HUDEP-2 (cell line): Measurements from ENCODE around the gene GSX2.
"Not testable (repeated sequence)": the region's sequence is repeated elsewhere in the genome, so short reads cannot be mapped to it uniquely, and the experiment has no call there.

Source experiments
- DNase-seq, 76 experiments: peaks; one replicate each; lab custom pipeline; 2025; ENCODE audit not compliant: unreplicated experiment in 76 of 76; lab: John Stamatoyannopoulos, UW

The GSX2 gene

DNA sequence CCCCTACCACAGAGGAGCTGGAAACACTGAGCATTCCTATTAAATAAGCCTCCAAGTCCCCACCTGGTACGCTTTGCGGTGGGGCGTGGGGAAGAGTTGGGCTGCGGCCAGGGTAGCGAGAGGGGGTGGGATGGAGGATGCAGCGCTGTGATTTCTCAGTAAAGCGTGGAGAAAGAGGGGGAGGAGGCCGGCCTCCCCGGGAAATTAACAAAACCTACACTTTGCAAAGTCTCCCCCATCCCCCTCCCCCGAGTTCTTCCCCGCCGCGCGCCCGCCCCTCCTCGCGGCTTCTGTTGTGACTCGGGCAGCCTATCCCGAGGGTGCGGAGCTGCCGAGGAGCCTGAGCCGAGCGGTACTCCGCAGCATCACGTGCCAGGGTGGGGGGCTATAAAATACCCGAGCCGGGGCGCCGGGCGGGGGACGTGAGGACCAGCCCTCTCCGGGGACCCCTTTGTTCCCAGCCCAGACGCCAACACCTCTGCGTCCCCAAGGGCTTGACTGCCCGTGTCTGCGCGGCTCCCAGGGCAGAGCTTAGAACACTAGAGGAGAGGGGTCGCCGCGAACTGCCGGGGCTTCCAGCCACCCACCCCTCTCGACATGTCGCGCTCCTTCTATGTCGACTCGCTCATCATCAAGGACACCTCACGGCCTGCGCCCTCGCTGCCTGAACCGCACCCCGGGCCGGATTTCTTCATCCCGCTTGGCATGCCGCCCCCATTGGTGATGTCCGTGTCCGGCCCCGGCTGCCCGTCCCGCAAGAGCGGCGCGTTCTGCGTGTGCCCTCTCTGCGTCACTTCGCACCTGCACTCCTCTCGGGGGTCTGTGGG is at the start of gene GSX2:
GSX2 (plus strand) TSS at position 416 of the 827 bp plus-strand sequence; CDS start at position 598, 182 bp downstream.
- no peak for DNase-seq

GRCh38 chr4:54050214-54050904 is 49.6 kb upstream of the GSX2 start:
- no peak for DNase-seq

DNA sequence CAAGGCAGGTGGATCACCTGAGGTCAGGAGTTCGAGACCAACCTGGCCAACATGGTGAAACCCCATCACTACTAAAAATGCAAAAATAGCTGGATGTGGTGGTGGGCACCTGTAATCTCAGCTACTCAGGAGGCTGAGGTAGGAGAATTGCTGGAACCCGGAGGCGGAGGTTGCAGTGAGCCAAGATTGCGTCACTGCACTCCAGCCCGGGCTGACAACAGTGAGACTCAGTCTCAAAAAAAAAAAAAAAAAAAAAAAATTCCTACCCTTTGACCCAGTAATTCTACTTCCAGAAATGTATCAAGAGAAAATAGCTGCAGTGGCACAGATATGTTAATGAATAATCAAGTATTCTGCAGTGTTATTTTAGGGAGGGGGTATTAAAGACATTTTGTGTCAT is 46.6 kb upstream of the GSX2 start:
- DNase-seq = not testable (repeated sequence)

DNA sequence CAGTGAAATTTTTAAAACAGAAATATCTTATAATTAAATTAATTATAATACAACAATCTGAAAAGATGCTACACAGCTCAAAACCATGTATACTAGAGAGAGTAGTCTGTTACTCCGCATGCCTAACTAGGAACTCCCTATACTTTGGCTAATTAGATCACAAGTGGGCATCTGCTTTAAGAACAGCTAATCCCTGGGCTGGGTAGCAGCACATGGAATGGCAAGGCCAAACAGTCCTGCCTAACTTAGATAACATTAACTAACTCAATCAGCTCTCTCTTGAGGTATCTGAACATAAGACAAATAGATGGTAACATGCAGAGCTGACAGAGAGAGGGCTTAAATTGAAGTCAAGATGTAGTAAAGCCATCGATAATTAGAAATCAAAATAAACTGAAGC is 45.5 kb upstream of the GSX2 start:
- DNase-seq = peak in 28 of 76 experiments; percentile 0 to 83 (median 38)

DNA sequence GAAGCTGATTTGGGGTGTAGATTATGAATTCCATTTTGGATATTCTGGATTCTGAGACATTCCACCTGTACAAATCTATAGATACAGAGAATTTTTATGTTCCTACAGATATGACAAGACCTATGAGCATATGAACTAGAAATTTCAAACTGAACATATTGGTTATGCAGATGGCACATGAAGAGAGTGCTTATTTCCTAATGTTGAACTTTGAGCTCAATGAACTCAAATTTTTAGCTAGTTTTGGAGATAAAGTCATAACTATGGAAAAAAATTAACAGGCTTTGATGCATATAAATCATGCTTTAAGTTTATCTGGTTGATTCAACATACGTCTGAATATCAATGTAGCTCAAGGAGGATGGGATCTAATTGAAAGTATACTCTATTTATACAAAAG is 44.5 kb upstream of the GSX2 start:
- DNase-seq = no peak

- no peak for DNase-seq
Measured at GRCh38 chr4:54056360-54056759, 43.6 kb upstream of the GSX2 start.

- DNase-seq = no peak
Measured at GRCh38 chr4:54058171-54058570, 41.8 kb upstream of the GSX2 start.

GRCh38 chr4:54060116-54060515 is 39.8 kb upstream of the GSX2 start:
- DNase-seq = no peak

GRCh38 chr4:54061067-54061466 is 38.9 kb upstream of the GSX2 start:
- DNase-seq = no peak

DNA sequence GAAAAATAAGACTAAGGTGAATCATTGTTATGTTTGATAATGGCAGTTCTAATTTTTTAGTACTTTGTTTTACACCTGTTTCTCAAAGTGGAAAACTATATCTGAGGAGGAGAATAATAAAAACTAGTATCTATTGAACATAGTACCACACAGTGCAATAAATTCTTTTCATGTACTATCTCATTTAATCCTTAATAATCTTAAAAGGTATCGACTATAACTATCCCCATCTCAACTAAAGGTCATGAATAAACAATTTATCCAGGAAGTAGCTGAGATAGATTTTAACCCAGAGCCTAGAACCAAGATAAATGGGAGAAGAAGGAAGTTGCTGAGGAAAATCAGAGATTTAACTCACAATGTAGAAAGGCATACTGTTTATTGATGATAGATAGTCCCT is 38.1 kb upstream of the GSX2 start:
- no peak for DNase-seq

GRCh38 chr4:54062392-54062791 is 37.6 kb upstream of the GSX2 start:
- no peak for DNase-seq

GRCh38 chr4:54063229-54063628 is 36.7 kb upstream of the GSX2 start:
- DNase-seq = peak in 1 of 76 experiments; percentile 21

DNA sequence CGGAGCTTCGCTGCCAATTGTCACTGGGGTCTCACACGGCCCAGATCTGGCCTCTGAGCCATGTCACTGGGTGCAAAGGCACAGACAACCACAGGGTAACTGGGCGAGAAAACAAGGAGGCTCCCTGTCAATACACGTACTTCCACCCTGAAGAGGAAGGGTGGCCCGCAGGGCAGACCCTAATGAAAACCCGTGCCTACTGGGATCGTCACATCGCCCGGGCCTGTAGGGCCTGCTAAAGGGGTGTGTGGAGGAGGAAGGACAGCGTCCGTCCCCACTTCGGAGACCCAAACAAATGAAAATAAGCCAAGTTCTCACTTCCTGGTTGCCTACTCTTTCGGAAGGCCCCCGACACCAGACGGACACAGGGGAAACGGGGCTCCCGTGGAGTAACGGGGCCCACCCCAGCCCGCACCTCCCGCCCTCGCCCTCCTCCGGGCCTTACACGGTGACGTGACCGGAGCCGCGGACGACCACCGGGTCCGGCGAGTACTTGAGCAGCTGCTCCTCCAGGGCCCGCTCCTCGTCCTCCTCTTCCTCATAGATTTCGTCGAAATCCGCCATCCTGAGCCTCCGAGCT is 36.1 kb upstream of the GSX2 start:
- peak in 22 of 76 experiments; percentile 5 to 41 (median 16) for DNase-seq

DNA sequence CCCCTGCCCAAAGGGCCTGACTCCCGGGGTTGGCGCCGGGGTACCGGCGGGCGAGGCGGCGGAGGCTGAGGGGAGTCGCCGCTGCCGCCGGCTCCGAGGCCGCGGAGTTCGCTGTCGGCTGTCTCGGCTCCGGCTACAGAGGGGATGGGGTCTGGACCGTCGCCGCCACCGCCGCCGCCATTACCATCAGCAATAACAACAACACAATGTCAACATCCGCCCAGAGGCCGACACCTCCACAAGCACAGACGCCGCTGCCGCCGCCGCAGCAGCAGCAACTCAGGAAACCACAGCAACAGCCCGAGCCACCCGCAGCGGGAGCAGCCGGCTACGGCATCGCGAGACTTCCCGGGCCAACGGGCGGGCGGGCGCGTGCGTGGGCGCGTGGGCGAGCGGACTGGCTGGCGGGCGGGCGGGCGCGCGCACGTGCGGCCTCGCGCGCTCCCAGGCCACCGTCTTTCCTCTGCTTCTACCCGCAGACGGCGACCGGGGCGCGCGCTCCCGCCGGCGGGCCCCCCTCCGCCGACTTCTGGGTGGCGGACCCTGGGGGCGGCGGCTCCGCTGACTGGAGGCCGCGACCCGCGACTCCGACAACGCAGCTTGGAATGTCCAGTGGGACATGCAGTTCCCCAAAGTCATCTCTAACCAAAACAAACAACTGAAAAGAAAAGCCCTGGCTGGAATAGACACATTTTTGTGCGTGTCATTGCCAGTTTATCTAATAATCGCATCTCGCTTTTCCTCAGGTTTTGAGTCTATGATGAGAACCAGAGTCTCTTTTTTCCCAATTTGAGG is 35.4 kb upstream of the GSX2 start, which contains the start of gene CHIC2:
CHIC2 (minus strand) TSS at position 289 of the 795 bp plus-strand sequence. CDS start 305 bp downstream, outside the sequence.
- DNase-seq = peak in 75 of 76 experiments; percentile 36 to 93 (median 87)

DNA sequence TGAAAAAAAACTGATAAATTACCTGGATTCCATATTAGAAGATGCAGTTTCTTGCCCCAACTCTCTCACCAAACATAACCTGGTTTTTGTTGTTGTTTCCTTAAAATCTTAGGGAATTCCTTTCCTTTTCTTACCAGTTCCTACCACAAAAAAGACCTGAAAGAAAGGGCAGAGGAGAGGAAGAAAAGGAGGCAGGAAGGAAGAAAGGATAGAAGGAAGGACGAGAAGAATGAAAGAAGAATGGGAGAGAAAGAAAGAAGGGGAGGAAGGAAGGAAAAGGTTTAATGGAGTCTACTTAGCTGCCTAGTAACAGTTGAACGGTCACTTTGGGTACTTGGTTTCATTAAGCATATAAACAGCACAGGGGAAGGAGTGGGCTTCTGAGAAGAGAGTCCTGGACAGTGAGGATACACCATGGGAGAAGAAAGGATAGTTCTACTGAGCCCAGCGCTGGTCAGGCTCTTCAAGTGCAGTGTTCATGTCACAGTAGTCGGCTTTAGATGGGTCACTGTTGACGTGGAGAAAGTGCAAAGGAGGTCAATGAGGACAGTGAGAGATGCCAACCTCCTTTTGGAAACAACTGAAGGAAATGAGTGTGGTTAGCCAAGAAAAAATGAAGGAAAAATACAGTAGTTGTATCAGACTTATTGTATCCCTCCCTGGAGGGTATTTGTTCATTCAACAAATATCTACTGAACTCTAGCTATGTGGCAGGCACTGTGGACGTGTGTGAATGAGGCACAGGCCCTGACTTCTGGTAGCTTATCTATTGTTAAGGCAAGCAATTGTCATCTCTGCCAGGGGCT is 34.5 kb upstream of the GSX2 start:
- peak in 10 of 76 experiments; percentile 4 to 37 (median 12) for DNase-seq

GRCh38 chr4:54066088-54066415 is 33.9 kb upstream of the GSX2 start:
- DNase-seq = peak in 4 of 76 experiments; percentile 3 to 16 (median 8)

DNA sequence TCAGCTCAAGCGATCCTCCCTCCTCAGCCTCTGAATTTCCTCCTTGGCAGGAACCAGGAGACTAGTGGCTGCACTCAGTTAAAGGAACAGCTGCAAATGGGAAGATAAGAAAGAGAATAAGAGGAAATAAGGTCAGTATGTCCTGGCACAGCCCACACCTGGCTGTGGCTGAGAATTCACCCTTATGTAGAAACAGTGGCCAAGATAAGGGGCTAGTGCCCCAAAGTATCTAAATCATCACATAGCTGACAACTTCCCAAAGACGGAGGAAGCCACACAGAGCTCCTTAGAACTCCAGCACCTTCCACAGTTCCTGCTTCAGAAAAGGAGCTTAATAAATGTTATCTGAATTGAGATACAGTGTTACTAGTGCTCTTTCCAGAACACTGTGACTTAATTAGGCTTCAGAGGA is 33.2 kb upstream of the GSX2 start:
- DNase-seq = peak in 65 of 76 experiments; percentile 3 to 83 (median 38)

- peak in 7 of 76 experiments; percentile 4 to 62 (median 31) for DNase-seq
Measured at GRCh38 chr4:54067166-54067565, 32.8 kb upstream of the GSX2 start.

DNA sequence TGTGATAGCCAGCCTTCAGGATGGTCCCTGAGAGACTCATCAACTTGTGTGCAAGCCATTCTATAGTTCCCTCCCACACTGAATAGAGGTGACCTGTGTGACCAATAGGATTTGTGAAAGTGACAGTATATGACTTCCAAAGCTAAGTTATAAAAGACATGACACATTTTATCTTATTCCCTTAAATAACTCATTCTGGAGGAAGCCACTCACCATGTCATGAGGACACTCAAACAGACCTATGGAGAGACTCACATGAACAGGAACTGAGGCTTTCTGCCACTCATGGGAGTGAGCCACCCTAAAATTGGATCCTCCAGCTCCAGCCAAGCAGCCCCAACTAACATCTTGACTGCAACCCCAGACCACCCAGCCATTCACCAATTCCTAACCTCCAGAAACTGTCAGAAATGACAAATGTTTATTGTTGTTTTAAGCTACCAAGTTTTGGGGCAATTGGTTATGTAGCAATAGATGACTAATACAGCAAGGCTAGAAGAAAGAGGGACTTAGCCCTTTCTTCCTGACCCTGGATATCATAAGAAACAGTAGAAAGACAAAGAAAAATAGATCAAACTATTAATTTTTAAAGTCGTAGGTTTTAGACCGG is 26.6 kb upstream of the GSX2 start:
- no peak for DNase-seq
